ENCODE measurements around the gene MSI2. TPM values are rescaled to one million over a fixed set of nuclear protein-coding genes. Genes with fewer than 3 reads are reported as not detected.
A peak's percentile ranks its signal among the peaks of the same experiment; 100 is the strongest.

The MSI2 gene
- total RNA-seq, 4 donors from 2014 or later, result 27.3 to 50.4 (median 36.8) TPM

DNA sequence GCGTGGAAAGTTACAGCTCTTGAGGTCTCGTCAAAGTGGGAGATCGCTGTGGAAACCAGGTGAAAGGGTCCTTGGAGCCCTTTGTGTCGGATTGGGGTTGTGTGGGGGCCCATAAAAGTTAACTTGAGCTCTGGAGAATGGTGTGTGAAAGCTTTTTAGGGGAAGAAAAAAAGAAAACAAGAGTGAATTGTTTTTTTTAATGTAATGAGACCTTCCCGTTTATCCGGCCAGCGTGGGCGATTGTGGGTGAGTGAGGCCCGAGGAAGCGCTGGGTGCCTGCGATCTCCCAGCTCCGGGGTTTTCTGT, 150.6 kb downstream of the MSI2 start:
- 76 to 89% methylated on average over 8 to 9 of the region's 12 CpGs for WGBS, 2 donors (ENCODE audit: low coverage in 1 of 2)
- peaks cover 0 to 18% of the 10 kb centered on the region in 2 donors for H3K36me3 ChIP-seq
- H3K4me3 ChIP-seq, result no peak overlapping the region
- ATAC-seq, result no peak
- H3K27me3 ChIP-seq, result no peaks in the 10 kb centered on the region
- no peaks in the 10 kb centered on the region for H3K9me3 ChIP-seq
- no peak for TF ChIP-seq POLR2AphosphoS5 (IDR thresholded peaks at IDR 0.05)
- no peak for TF ChIP-seq EP300 (IDR thresholded peaks at IDR 0.05)
- no peak for TF ChIP-seq CTCF (IDR thresholded peaks at IDR 0.05)
- TF ChIP-seq POLR2A (IDR thresholded peaks at IDR 0.05), result no peak
- peak overlapping the region in 2 of 4 donors; percentile 48 to 72 for H3K27ac ChIP-seq
- peaks cover 0 to 39% (median 0%) of the 10 kb centered on the region in 3 donors for H3K4me1 ChIP-seq

GRCh38 chr17:57407287-57408070, 151.2 kb downstream of the MSI2 start:
- no peaks in the 10 kb centered on the region for H3K9me3 ChIP-seq
- H3K4me1 ChIP-seq, result peaks cover 0 to 39% (median 0%) of the 10 kb centered on the region in 3 donors
- H3K27ac ChIP-seq, result peak overlapping the region in 1 of 4 donors; percentile 72
- H3K36me3 ChIP-seq, result peaks cover 0 to 12% of the 10 kb centered on the region in 2 donors
- no peak overlapping the region for H3K4me3 ChIP-seq
- H3K27me3 ChIP-seq, result no peaks in the 10 kb centered on the region
- ATAC-seq, result no peak
- 85 to 90% methylated on average over 4 to 5 of the region's 9 CpGs for WGBS, 2 donors (ENCODE audit: low coverage in 1 of 2)
- TF ChIP-seq CTCF (IDR thresholded peaks at IDR 0.05), result no peak
- TF ChIP-seq POLR2A (IDR thresholded peaks at IDR 0.05), result no peak
- TF ChIP-seq EP300 (IDR thresholded peaks at IDR 0.05), result no peak
- no peak for TF ChIP-seq POLR2AphosphoS5 (IDR thresholded peaks at IDR 0.05)

- no peak overlapping the region for H3K4me3 ChIP-seq
- H3K36me3 ChIP-seq, result peaks cover 0 to 5% of the 10 kb centered on the region in 2 donors
- ATAC-seq, result no peak
- H3K27ac ChIP-seq, result no peak overlapping the region
- WGBS, 2 donors (ENCODE audit: low coverage in 1 of 2), result 81 to 89% methylated on average over 11 to 12 of the region's 13 CpGs
- H3K4me1 ChIP-seq, result peaks cover 0 to 39% (median 0%) of the 10 kb centered on the region in 3 donors
- no peaks in the 10 kb centered on the region for H3K27me3 ChIP-seq
- no peak for TF ChIP-seq CTCF (IDR thresholded peaks at IDR 0.05)
- no peak for TF ChIP-seq POLR2A (IDR thresholded peaks at IDR 0.05)
- TF ChIP-seq POLR2AphosphoS5 (IDR thresholded peaks at IDR 0.05), result no peak
- TF ChIP-seq EP300 (IDR thresholded peaks at IDR 0.05), result no peak
- no peaks in the 10 kb centered on the region for H3K9me3 ChIP-seq
Measured at GRCh38 chr17:57408071-57408811, 151.9 kb downstream of the MSI2 start.

- peaks cover 0 to 32% (median 0%) of the 10 kb centered on the region in 3 donors for H3K4me1 ChIP-seq
- no peaks in the 10 kb centered on the region for H3K9me3 ChIP-seq
- H3K27ac ChIP-seq, result no peak overlapping the region
- TF ChIP-seq EP300 (IDR thresholded peaks at IDR 0.05), result no peak
- no peak for TF ChIP-seq POLR2AphosphoS5 (IDR thresholded peaks at IDR 0.05)
- no peak for TF ChIP-seq POLR2A (IDR thresholded peaks at IDR 0.05)
- TF ChIP-seq CTCF (IDR thresholded peaks at IDR 0.05), result no peak
- ATAC-seq, result no peak
- H3K27me3 ChIP-seq, result no peaks in the 10 kb centered on the region
- no peaks in the 10 kb centered on the region for H3K36me3 ChIP-seq
- 75 to 83% methylated on average over 1 to 4 of the region's 6 CpGs for WGBS, 2 donors (ENCODE audit: low coverage in 1 of 2)
- no peak overlapping the region for H3K4me3 ChIP-seq
Measured at GRCh38 chr17:57410169-57410568, 153.8 kb downstream of the MSI2 start.

Data from gastroesophageal sphincter (tissue), 4 donors.